Prostate gland (tissue), 2 donors: Measurements from ENCODE around the gene TMEM158. TPM values are rescaled to one million over a fixed set of nuclear protein-coding genes. Genes with fewer than 3 reads are reported as not detected.

Experiments used
- DNase-seq: peaks from one replicate; pipeline ENCODE4 v3.0.0-alpha.2; 2019; ENCODE audit warnings: low spot score
- H3K27ac ChIP-seq, 2 donors: fragments of 200-600 bp; sonication (generic); 2 replicates each; pipeline ENCODE4 v1.5.1; 2017 to 2019
- H3K27me3 ChIP-seq: fragments of 200-600 bp; sonication (generic); replicated peaks from 2 replicates; pipeline ENCODE4 v1.5.1; 2019; ENCODE audit not compliant: insufficient read depth
- H3K36me3 ChIP-seq, 2 donors: fragments of 200-600 bp; sonication (generic); 1 replicate in 1 of 2; 2 replicates in 1 of 2; pipeline versions ENCODE4 v1.5.1 to v1.8.1; 2017 to 2019
- H3K4me1 ChIP-seq: fragments of 200-600 bp; sonication (generic); replicated peaks from 2 replicates; pipeline ENCODE4 v1.5.1; 2019
- H3K4me3 ChIP-seq, 2 donors: fragments of 200-600 bp; sonication (generic); 2 replicates each; pipeline ENCODE4 v1.5.1; 2017 to 2019
- H3K9me3 ChIP-seq: fragments of 200-600 bp; sonication (generic); 2 replicates; pipeline ENCODE4 v1.5.1; 2017
- POLR2A ChIP-seq: fragments of 450-650 bp; IDR thresholded peaks from one replicate; pipeline ENCODE4 v1.6.1; 2016; ENCODE audit warnings: antibody characterized with exemption, mild to moderate bottlenecking
- POLR2AphosphoS5 ChIP-seq: sonication (generic); formaldehyde crosslinking; IDR thresholded peaks from one replicate; pipeline ENCODE4 v1.6.1; 2017; ENCODE audit warnings: antibody characterized with exemption
- WGBS: methylation state at CpG from one replicate; pipeline ENCODE4 v1.1.5; 2018; 5-methylcytosine and 5-hydroxymethylcytosine counted together
- intact Hi-C: fragments of 100-400 bp; cut with DNase I; formaldehyde crosslinking; loops from one replicate; pipeline ENCODE4 v1.14.2; 2022
- total RNA-seq, 2 donors: library from RNA; depleted of rRNA; stranded (reverse); fragments of >200 nt; gene quantifications; one replicate each; pipeline ENCODE4 v1.1.0, GENCODE V29; 2016
- TF ChIP-seq, protein P1 (sequence below), 4 experiments: fragments of 200-600 bp in 2 of 4; fragments of 450-650 bp in 2 of 4; sonication (generic) in 2 of 4; IDR thresholded peaks; 1 replicate in 3 of 4; 2 replicates in 1 of 4; pipeline ENCODE4 v1.5.1; 2016 to 2019; ENCODE audit warnings: antibody characterized with exemption in 4 of 4, mild to moderate bottlenecking in 2 of 4, moderate library complexity in 2 of 4

The TMEM158 gene
- total RNA-seq, 2 donors from 2014 or later: 3.6 to 20.8 TPM

DNA sequence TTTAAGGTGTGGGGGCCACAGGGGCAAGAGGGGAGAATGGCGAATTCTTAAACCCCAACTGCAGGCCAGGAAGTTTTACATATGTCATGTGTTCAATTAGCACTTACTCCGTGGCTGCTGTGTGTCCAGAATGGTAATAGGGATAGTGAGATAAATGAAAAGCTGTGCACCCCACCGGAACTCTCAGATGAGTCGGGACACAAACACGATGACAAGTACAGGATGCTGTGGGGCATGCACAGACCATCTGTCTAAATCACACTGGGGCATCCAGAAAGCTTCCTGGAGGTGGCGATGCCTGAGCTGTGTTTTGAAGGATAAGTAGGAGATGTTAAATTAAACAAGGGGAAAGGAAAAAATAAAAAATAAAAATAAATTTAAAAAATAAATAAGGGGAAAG, 18.3 kb upstream of the TMEM158 start:
- Histone ChIP-seq H3K9me3 (no peaks in the 10 kb centered on the region), H3K27me3 (no peaks in the 10 kb centered on the region), H3K4me3 (no peak overlapping the region), H3K27ac (no peak overlapping the region), H3K4me1 (no peaks in the 10 kb centered on the region), H3K36me3 (no peaks in the 10 kb centered on the region)
- intact Hi-C loops: no loop called here
- DNase-seq: no peak
- WGBS: 86% methylated on average over 6 of the region's 6 CpGs
- TF ChIP-seq, protein P1, sequence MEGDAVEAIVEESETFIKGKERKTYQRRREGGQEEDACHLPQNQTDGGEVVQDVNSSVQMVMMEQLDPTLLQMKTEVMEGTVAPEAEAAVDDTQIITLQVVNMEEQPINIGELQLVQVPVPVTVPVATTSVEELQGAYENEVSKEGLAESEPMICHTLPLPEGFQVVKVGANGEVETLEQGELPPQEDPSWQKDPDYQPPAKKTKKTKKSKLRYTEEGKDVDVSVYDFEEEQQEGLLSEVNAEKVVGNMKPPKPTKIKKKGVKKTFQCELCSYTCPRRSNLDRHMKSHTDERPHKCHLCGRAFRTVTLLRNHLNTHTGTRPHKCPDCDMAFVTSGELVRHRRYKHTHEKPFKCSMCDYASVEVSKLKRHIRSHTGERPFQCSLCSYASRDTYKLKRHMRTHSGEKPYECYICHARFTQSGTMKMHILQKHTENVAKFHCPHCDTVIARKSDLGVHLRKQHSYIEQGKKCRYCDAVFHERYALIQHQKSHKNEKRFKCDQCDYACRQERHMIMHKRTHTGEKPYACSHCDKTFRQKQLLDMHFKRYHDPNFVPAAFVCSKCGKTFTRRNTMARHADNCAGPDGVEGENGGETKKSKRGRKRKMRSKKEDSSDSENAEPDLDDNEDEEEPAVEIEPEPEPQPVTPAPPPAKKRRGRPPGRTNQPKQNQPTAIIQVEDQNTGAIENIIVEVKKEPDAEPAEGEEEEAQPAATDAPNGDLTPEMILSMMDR (IDR thresholded peaks at IDR 0.05): no peak
- no peak for TF ChIP-seq POLR2A

DNA sequence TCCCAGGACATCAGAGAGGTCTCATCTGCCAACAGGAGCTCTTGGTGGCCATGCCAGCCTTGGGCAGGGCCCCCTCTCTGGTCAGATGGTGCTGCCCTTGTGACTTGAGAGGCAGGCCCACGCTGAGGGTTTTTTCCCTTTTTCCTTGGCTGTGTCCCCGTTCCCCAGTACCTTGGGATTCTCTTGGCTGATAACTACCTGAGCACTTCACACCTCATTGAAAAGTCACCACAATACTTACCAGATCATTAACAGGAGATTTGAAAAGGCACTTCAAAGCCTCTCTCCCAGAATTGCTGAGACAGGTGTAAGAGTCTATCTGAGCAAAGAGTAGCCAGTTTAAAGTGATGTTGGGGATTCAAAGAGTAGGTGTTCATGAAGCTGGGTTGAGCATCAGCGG, 15.1 kb upstream of the TMEM158 start:
- WGBS: 69% methylated on average over 3 of the region's 3 CpGs
- no peaks in the 10 kb centered on the region for H3K9me3 ChIP-seq
- no peaks in the 10 kb centered on the region for H3K27me3 ChIP-seq
- no peak overlapping the region for H3K27ac ChIP-seq
- no peak overlapping the region for H3K4me3 ChIP-seq
- no peak for DNase-seq
- TF ChIP-seq POLR2AphosphoS5 (no peak), POLR2A (no peak)
- TF ChIP-seq, protein P1 (IDR thresholded peaks at IDR 0.05): no peak
- intact Hi-C loops: no loop called here
- H3K36me3 ChIP-seq: no peaks in the 10 kb centered on the region
- no peaks in the 10 kb centered on the region for H3K4me1 ChIP-seq

DNA sequence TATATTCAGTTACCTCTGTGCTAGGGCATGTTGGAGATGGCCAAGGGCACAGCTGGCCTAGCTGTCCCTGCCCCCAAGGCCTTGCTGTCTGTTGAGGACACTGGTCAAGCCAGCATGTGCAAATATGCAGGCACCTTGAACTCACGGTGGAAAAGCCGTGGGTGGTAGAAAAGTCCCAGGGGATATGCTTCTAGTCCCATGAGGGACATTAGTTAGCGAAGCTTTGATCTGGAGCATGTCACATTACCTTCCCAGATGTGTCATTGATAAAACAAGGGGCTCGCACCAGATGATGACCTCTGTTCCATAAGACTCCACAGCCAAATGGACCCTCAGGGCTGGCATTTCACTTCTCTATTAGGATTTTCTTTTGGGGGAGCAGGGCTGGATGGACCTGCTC, 14.2 kb upstream of the TMEM158 start:
- WGBS: 65% methylated on average over 4 of the region's 4 CpGs
- no peak overlapping the region for H3K4me3 ChIP-seq
- no peaks in the 10 kb centered on the region for H3K27me3 ChIP-seq

DNA sequence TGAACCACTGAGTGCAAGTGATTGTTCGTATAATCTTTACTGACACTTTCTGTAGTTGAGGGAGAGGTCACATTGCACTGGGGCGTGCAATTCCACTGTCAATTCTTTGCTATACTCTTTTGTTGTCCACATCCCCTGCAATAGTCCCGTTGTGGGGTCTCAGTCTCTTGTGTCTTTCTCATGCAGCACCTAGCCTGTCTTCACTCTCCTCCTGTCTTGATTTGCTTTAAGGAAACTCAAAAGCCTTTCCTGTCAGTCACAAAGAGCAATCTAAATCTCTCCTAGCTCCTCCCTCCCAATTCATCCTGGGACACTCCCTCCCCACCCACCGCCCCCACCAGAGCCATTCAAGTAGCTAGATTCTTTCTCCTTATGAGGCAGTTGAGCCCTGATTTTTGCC, 13.2 kb upstream of the TMEM158 start:
- DNase-seq: no peak
- 73% methylated on average over 4 of the region's 4 CpGs for WGBS
- H3K9me3 ChIP-seq: no peaks in the 10 kb centered on the region
- H3K4me1 ChIP-seq: no peaks in the 10 kb centered on the region
- H3K27me3 ChIP-seq: no peaks in the 10 kb centered on the region
- no peaks in the 10 kb centered on the region for H3K36me3 ChIP-seq
- intact Hi-C loops: no loop called here
- H3K4me3 ChIP-seq: no peak overlapping the region
- no peak for TF ChIP-seq POLR2A
- no peak for TF ChIP-seq POLR2AphosphoS5
- TF ChIP-seq, protein P1 (IDR thresholded peaks at IDR 0.05): no peak
- no peak overlapping the region for H3K27ac ChIP-seq

More for the DNA sequence above, 14.2 kb upstream of the TMEM158 start:
- H3K27ac ChIP-seq: no peak overlapping the region
- no peaks in the 10 kb centered on the region for H3K36me3 ChIP-seq
- no peak for DNase-seq
- intact Hi-C loops: no loop called here
- no peaks in the 10 kb centered on the region for H3K9me3 ChIP-seq
- H3K4me1 ChIP-seq: no peaks in the 10 kb centered on the region
- no peak for TF ChIP-seq POLR2A
- no peak for TF ChIP-seq POLR2AphosphoS5
- TF ChIP-seq, protein P1 (IDR thresholded peaks at IDR 0.05): no peak

DNA sequence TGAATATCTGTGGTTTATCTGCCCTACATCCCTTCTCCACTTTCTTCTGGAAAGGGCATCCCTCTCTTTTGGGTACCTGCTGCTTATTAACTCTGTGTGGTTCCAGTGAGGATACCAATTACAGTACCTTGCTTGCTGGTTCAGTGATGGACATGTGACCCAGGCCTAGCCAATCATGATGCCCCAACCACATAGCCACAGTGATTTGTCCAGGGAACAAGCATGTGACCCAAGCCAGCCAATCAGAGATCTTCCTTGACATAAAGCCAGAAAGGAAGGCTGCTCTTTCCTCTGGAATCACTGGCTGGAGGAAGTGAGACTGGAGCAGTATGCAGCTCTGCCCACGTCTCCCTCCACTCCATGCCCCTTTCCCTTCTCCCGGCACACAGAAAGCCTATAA, 10.9 kb upstream of the TMEM158 start:
- 85% methylated on average over 2 of the region's 2 CpGs for WGBS
- Histone ChIP-seq H3K4me3 (no peak overlapping the region), H3K9me3 (no peaks in the 10 kb centered on the region)

More for the DNA sequence above, 10.9 kb upstream of the TMEM158 start:
- TF ChIP-seq POLR2AphosphoS5 (no peak), POLR2A (no peak)
- TF ChIP-seq, protein P1 (IDR thresholded peaks at IDR 0.05): no peak
- Histone ChIP-seq H3K4me1 (no peaks in the 10 kb centered on the region), H3K27me3 (no peaks in the 10 kb centered on the region), H3K36me3 (no peaks in the 10 kb centered on the region), H3K27ac (no peak overlapping the region)
- intact Hi-C loops: no loop called here
- DNase-seq: no peak
